ENCODE data around the gene CTU2.

Gene CTU2

GRCh38 chr16:88747588-88748301, 41.4 kb downstream of the CTU2 start:
- DNase-seq: no peak

GRCh38 chr16:88748364-88748763, 42.1 kb downstream of the CTU2 start:
- DNase-seq: no peak

- DNase-seq: no peak
Measured at GRCh38 chr16:88749358-88749757, 43.1 kb downstream of the CTU2 start.

GRCh38 chr16:88750854-88751253, 44.6 kb downstream of the CTU2 start:
- no peak for DNase-seq

GRCh38 chr16:88752386-88753002, 46.2 kb downstream of the CTU2 start:
- DNase-seq: no peak

GRCh38 chr16:88753191-88753590, 46.9 kb downstream of the CTU2 start:
- DNase-seq: no peak

- DNase-seq: no peak
Measured at GRCh38 chr16:88753602-88754001, 47.3 kb downstream of the CTU2 start.

- no peak for DNase-seq
Measured at GRCh38 chr16:88754109-88754911, 48.0 kb downstream of the CTU2 start.

GRCh38 chr16:88754912-88755744, 48.8 kb downstream of the CTU2 start:
- DNase-seq: no peak

GRCh38 chr16:88755745-88756443, 49.6 kb downstream of the CTU2 start:
- DNase-seq: no peak

- no peak for DNase-seq
Measured at GRCh38 chr16:88758227-88758943, 52.1 kb downstream of the CTU2 start.

GRCh38 chr16:88758944-88759244, 52.6 kb downstream of the CTU2 start:
- no peak for DNase-seq

GRCh38 chr16:88759245-88759975, 53.1 kb downstream of the CTU2 start:
- no peak for DNase-seq

GRCh38 chr16:88759976-88760350, 53.7 kb downstream of the CTU2 start:
- no peak for DNase-seq

GRCh38 chr16:88760424-88761142, 54.3 kb downstream of the CTU2 start:
- no peak for DNase-seq

GRCh38 chr16:88761143-88761534, 54.8 kb downstream of the CTU2 start:
- DNase-seq: no peak

- no peak for DNase-seq
Measured at GRCh38 chr16:88761830-88762229, 55.5 kb downstream of the CTU2 start.

GRCh38 chr16:88762258-88762870, 56.1 kb downstream of the CTU2 start:
- no peak for DNase-seq

- no peak for DNase-seq
Measured at GRCh38 chr16:88762941-88763340, 56.6 kb downstream of the CTU2 start.

GRCh38 chr16:88763502-88764053, 57.3 kb downstream of the CTU2 start:
- DNase-seq: no peak
